Measurements from ENCODE around the gene APBA2. TPM values are rescaled to one million over a fixed set of nuclear protein-coding genes. Genes with fewer than 3 reads are reported as not detected.

Gene APBA2
- total and polyA plus RNA-seq, 10 of the 15 experiments (the other 5 are each of a cell fraction or from before 2014, with no cell fraction given): 0.06 to 0.26 (median 0.07) TPM; not detected in 7

DNA sequence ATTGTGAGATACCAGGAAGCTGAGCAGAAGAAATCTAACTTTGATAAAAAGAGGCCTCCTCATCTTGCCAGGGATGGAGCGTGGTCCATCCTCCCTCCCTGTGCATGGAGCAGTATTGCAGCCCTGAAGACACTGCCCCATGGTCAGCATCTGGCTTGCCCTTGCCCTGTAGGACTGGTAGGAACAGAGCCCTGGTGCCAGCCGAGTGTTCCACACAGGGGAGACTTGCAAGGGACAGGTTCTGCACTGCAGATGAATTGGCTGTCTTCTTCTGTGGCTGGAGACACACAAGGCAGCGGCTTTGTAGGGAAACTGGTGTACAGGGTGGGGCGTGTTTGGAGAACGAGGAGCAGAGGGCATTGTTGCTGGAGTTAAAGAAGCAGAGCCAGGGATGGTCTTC, 110.5 kb downstream of the APBA2 start:
- POLR2A ChIA-PET: no interaction called here
- TF ChIP-seq POLR2A (IDR thresholded peaks at IDR 0.05; ENCODE audit: low read depth, low read length): no peak
- TF ChIP-seq, protein P1, sequence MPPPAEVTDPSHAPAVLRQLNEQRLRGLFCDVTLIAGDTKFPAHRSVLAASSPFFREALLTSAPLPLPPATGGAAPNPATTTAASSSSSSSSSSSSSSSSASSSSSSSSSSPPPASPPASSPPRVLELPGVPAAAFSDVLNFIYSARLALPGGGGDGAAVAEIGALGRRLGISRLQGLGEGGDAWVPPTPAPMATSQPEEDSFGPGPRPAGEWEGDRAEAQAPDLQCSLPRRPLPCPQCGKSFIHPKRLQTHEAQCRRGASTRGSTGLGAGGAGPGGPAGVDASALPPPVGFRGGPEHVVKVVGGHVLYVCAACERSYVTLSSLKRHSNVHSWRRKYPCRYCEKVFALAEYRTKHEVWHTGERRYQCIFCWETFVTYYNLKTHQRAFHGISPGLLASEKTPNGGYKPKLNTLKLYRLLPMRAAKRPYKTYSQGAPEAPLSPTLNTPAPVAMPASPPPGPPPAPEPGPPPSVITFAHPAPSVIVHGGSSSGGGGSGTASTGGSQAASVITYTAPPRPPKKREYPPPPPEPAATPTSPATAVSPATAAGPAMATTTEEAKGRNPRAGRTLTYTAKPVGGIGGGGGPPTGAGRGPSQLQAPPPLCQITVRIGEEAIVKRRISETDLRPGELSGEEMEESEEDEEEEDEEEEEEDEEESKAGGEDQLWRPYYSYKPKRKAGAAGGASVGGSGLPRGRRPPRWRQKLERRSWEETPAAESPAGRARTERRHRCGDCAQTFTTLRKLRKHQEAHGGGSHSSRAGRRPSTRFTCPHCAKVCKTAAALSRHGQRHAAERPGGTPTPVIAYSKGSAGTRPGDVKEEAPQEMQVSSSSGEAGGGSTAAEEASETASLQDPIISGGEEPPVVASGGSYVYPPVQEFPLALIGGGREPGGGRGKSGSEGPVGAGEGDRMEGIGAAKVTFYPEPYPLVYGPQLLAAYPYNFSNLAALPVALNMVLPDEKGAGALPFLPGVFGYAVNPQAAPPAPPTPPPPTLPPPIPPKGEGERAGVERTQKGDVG (CRISPR knock-in tag; IDR thresholded peaks at IDR 0.05): no peak
- TF ChIP-seq, protein P2, sequence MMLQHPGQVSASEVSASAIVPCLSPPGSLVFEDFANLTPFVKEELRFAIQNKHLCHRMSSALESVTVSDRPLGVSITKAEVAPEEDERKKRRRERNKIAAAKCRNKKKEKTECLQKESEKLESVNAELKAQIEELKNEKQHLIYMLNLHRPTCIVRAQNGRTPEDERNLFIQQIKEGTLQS (IDR thresholded peaks at IDR 0.05; ENCODE audit: borderline replicate concordance, extremely low read depth, low read depth, low read length): no peak
- TF ChIP-seq NFYA (IDR thresholded peaks at IDR 0.05; ENCODE audit: borderline replicate concordance, low read depth, low read length): no peak
- no peak for TF ChIP-seq LARP7 (IDR thresholded peaks at IDR 0.05)
- TF ChIP-seq YBX1 (IDR thresholded peaks at IDR 0.05): no peak
- TF ChIP-seq KAT2A (conservative IDR thresholded peaks at IDR 0.05; ENCODE audit: control insufficient read depth, low read depth, low read length): no peak
- TF ChIP-seq CREM (IDR thresholded peaks at IDR 0.05; ENCODE audit: low read depth): no peak
- TF ChIP-seq SIX5 (IDR thresholded peaks at IDR 0.05; ENCODE audit: low read depth, low read length, severe bottlenecking): no peak
- TF ChIP-seq POU2F2 (IDR thresholded peaks at IDR 0.05; ENCODE audit: borderline replicate concordance, low read depth, low read length): no peak
- TF ChIP-seq NR2F1 (conservative IDR thresholded peaks at IDR 0.05): no peak
- TF ChIP-seq, protein P3, sequence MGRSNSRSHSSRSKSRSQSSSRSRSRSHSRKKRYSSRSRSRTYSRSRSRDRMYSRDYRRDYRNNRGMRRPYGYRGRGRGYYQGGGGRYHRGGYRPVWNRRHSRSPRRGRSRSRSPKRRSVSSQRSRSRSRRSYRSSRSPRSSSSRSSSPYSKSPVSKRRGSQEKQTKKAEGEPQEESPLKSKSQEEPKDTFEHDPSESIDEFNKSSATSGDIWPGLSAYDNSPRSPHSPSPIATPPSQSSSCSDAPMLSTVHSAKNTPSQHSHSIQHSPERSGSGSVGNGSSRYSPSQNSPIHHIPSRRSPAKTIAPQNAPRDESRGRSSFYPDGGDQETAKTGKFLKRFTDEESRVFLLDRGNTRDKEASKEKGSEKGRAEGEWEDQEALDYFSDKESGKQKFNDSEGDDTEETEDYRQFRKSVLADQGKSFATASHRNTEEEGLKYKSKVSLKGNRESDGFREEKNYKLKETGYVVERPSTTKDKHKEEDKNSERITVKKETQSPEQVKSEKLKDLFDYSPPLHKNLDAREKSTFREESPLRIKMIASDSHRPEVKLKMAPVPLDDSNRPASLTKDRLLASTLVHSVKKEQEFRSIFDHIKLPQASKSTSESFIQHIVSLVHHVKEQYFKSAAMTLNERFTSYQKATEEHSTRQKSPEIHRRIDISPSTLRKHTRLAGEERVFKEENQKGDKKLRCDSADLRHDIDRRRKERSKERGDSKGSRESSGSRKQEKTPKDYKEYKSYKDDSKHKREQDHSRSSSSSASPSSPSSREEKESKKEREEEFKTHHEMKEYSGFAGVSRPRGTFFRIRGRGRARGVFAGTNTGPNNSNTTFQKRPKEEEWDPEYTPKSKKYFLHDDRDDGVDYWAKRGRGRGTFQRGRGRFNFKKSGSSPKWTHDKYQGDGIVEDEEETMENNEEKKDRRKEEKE (IDR thresholded peaks at IDR 0.05): no peak
- TF ChIP-seq HDGF (IDR thresholded peaks at IDR 0.05): no peak
- RAD21 ChIA-PET (ENCODE audit: unreplicated experiment): no interaction called here
- Histone ChIP-seq H3K36me3 (ENCODE audit: control insufficient read depth in 2 of 2, insufficient read depth in 2 of 2, low read length in 1 of 2) (no peaks in the 10 kb centered on the region), H2AFZ (ENCODE audit: control insufficient read depth, low read depth, low read length) (no peak overlapping the region), H3K79me2 (ENCODE audit: control insufficient read depth, insufficient read depth, low read length) (no peaks in the 10 kb centered on the region), H4K20me1 (ENCODE audit: control insufficient read depth, insufficient read depth) (no peaks in the 10 kb centered on the region), H3K9ac (ENCODE audit: control insufficient read depth, insufficient read depth, low read length) (no peak overlapping the region), H3K9me3 (replicated peaks; ENCODE audit: control insufficient read depth, insufficient read depth, low read length) (no peaks in the 10 kb centered on the region), H3K27ac (ENCODE audit: control insufficient read depth, insufficient read depth) (no peak overlapping the region), H3K27me3 (replicated peaks in 1 of 2; ENCODE audit: control insufficient read depth in 2 of 2, insufficient read depth in 2 of 2, low read length in 1 of 2) (no peaks in the 10 kb centered on the region; a peak in 2 of 4 replicates), H3K4me3 (no peak overlapping the region), H3K4me2 (ENCODE audit: control insufficient read depth, insufficient read depth) (no peak overlapping the region), H3K4me1 (ENCODE audit: control insufficient read depth, insufficient read depth, low read length) (no peaks in the 10 kb centered on the region)
- SMC1A ChIA-PET (ENCODE audit: uncharacterized antibody, unreplicated experiment): no interaction called here
- intact Hi-C loops (cut with micrococcal nuclease; ENCODE audit: unreplicated experiment) (no loop called here), in situ Hi-C loops (cut with MboI) (no loop called here)
- WGBS (ENCODE audit: insufficient coverage, insufficient replicate concordance, low lambda C conversion rate, missing lambda C conversion rate): 3% methylated on average over 5 of the region's 5 CpGs
- no peak for ATAC-seq
- DNase-seq (ENCODE audit: low read depth, low spot score): no peak
- no TSS peak for BruUV-seq (replicated peaks)
- FAIRE-seq: no peak
- CTCF ChIA-PET: interaction anchor here (1.0 kb wide), 1 partner anchor 106 kb away, joined by 3 read pairs; no protein-coding TSS in a partner anchor
